ELR (cell line): Measurements from ENCODE around the gene RNASE8.

ENCODE experiments used
- DNase-seq: peaks from one replicate; pipeline ENCODE4 v3.0.0-alpha.2; 2015; ENCODE audit warnings: low read depth

Gene RNASE8

GRCh38 chr14:21072781-21073339 is 15.2 kb downstream of the RNASE8 start:
- no peak for DNase-seq

GRCh38 chr14:21073921-21074320 is 16.3 kb downstream of the RNASE8 start:
- no peak for DNase-seq

GRCh38 chr14:21074398-21075272 is 17.0 kb downstream of the RNASE8 start:
- DNase-seq = no peak

GRCh38 chr14:21075719-21076437 is 18.3 kb downstream of the RNASE8 start:
- no peak for DNase-seq

GRCh38 chr14:21077672-21078071 is 20.1 kb downstream of the RNASE8 start:
- DNase-seq = no peak

- no peak for DNase-seq
Observed at GRCh38 chr14:21078287-21078686, 20.7 kb downstream of the RNASE8 start.

GRCh38 chr14:21078726-21079125 is 21.1 kb downstream of the RNASE8 start:
- no peak for DNase-seq

GRCh38 chr14:21081521-21082142 is 24.0 kb downstream of the RNASE8 start:
- no peak for DNase-seq

- DNase-seq = no peak
Observed at GRCh38 chr14:21083565-21084325, 26.1 kb downstream of the RNASE8 start.

GRCh38 chr14:21084396-21084795 is 26.8 kb downstream of the RNASE8 start:
- no peak for DNase-seq

- DNase-seq = peak; percentile 69
Observed at GRCh38 chr14:21084998-21085853, 27.6 kb downstream of the RNASE8 start.

GRCh38 chr14:21086908-21087293 is 29.3 kb downstream of the RNASE8 start:
- DNase-seq = no peak

- peak; percentile 92 for DNase-seq
Observed at GRCh38 chr14:21087294-21088091, 29.9 kb downstream of the RNASE8 start.

GRCh38 chr14:21088687-21089086 is 31.1 kb downstream of the RNASE8 start:
- no peak for DNase-seq

GRCh38 chr14:21089271-21089670 is 31.6 kb downstream of the RNASE8 start:
- no peak for DNase-seq

GRCh38 chr14:21089877-21090193 is 32.2 kb downstream of the RNASE8 start:
- no peak for DNase-seq

- DNase-seq = peak; percentile 20
Observed at GRCh38 chr14:21090194-21090939, 32.7 kb downstream of the RNASE8 start.

- no peak for DNase-seq
Observed at GRCh38 chr14:21090940-21091663, 33.5 kb downstream of the RNASE8 start.

GRCh38 chr14:21091821-21092272 is 34.2 kb downstream of the RNASE8 start:
- DNase-seq = no peak
